ENCODE data around the gene CD3D.

- TF ChIP-seq POLR2A (IDR thresholded peaks at IDR 0.05) (no peak), CTCF (IDR thresholded peaks at IDR 0.05) (no peak), POLR2AphosphoS5 (IDR thresholded peaks at IDR 0.05; ENCODE audit: insufficient read depth in 1 of 2, low read depth in 1 of 2) (no peak)
Measured at GRCh38 chr11:118383657-118384056, 41.2 kb upstream of the CD3D start.
